ENCODE measurements around the gene HMCN1.
"Not testable (repeated sequence)": the region's sequence is repeated elsewhere in the genome, so short reads cannot be mapped to it uniquely, and the experiment has no call there.

The HMCN1 gene

GRCh38 chr1:185860311-185860710, 126.1 kb downstream of the HMCN1 start:
- DNase-seq = no peak

- DNase-seq = no peak
Measured at GRCh38 chr1:185860859-185861258, 126.7 kb downstream of the HMCN1 start.

- no peak for DNase-seq
Measured at GRCh38 chr1:185861630-185862029, 127.4 kb downstream of the HMCN1 start.

GRCh38 chr1:185862235-185862634, 128.0 kb downstream of the HMCN1 start:
- DNase-seq = no peak

- no peak for DNase-seq
Measured at GRCh38 chr1:185864331-185864730, 130.1 kb downstream of the HMCN1 start.

GRCh38 chr1:185864889-185865517, 130.8 kb downstream of the HMCN1 start:
- DNase-seq = no peak

GRCh38 chr1:185869590-185869989, 135.4 kb downstream of the HMCN1 start:
- no peak for DNase-seq

GRCh38 chr1:185871627-185872150, 137.5 kb downstream of the HMCN1 start:
- no peak for DNase-seq

GRCh38 chr1:185874246-185874645, 140.1 kb downstream of the HMCN1 start:
- no peak for DNase-seq

- no peak for DNase-seq
Measured at GRCh38 chr1:185880330-185880729, 146.1 kb downstream of the HMCN1 start.

GRCh38 chr1:185880779-185881333, 146.7 kb downstream of the HMCN1 start:
- no peak for DNase-seq

- no peak for DNase-seq
Measured at GRCh38 chr1:185886046-185886445, 151.9 kb downstream of the HMCN1 start.

- no peak for DNase-seq
Measured at GRCh38 chr1:185886671-185887070, 152.5 kb downstream of the HMCN1 start.

- not testable (repeated sequence) for DNase-seq
Measured at GRCh38 chr1:185892831-185893403, 158.7 kb downstream of the HMCN1 start.

- no peak for DNase-seq
Measured at GRCh38 chr1:185894791-185895190, 160.6 kb downstream of the HMCN1 start.

- no peak for DNase-seq
Measured at GRCh38 chr1:185895208-185895900, 161.2 kb downstream of the HMCN1 start.

- DNase-seq = no peak
Measured at GRCh38 chr1:185896863-185897262, 162.7 kb downstream of the HMCN1 start.

GRCh38 chr1:185906186-185906585, 172.0 kb downstream of the HMCN1 start:
- no peak for DNase-seq

- no peak for DNase-seq
Measured at GRCh38 chr1:185907246-185907645, 173.1 kb downstream of the HMCN1 start.

GRCh38 chr1:185911978-185912377, 177.8 kb downstream of the HMCN1 start:
- no peak for DNase-seq

- DNase-seq = no peak
Measured at GRCh38 chr1:185912504-185912903, 178.3 kb downstream of the HMCN1 start.

GRCh38 chr1:185914089-185914488, 179.9 kb downstream of the HMCN1 start:
- no peak for DNase-seq

- no peak for DNase-seq
Measured at GRCh38 chr1:185916861-185917260, 182.7 kb downstream of the HMCN1 start.

GRCh38 chr1:185917646-185918045, 183.5 kb downstream of the HMCN1 start:
- DNase-seq = no peak
